Measurements from ENCODE around the gene DTX4. TPM values are rescaled to one million over a fixed set of nuclear protein-coding genes. Genes with fewer than 3 reads are reported as not detected.

The DTX4 gene
- total RNA-seq: 96.4 TPM

GRCh38 chr11:59171508-59172322 lies at the start of gene DTX4:
DTX4 (plus strand) TSS chr11:59172132; CDS start chr11:59172596, 464 bp downstream.

GRCh38 chr11:59142530-59143507 lies 29.1 kb upstream of the DTX4 start, which contains the start of gene FAM111A:
FAM111A (plus strand) TSS chr11:59142856; CDS start chr11:59148873, 6,017 bp downstream.

GRCh38 chr11:59212744-59213631 lies 41.1 kb downstream of the DTX4 start, which contains the start of gene MPEG1:
MPEG1 (minus strand) TSS chr11:59212927; CDS start chr11:59212865, 62 bp downstream.

Small RNA genes within 50 kb of the gene (small RNA-seq; reads per million reads assigned to genes)
- gene RN7SL42P (ENCODE audit: low replicate concordance): not detected

Other genes with a start within 250 kb of the DTX4 start
- gene GLYATL1, start 232.6 kb upstream of the DTX4 start, total RNA-seq: 0.94 TPM
- gene GLYATL1B, start 85.8 kb upstream of the DTX4 start, total RNA-seq: not detected
- gene FAM111B, start 64.9 kb upstream of the DTX4 start, total RNA-seq: 7.2 TPM
- gene FAM111A, start 29.3 kb upstream of the DTX4 start, total RNA-seq: 13.8 TPM
- 1.6 TPM for gene MPEG1, start 40.8 kb downstream of the DTX4 start, total RNA-seq
- not detected for gene OR5AN1, start 186.8 kb downstream of the DTX4 start, total RNA-seq

All from parietal lobe (tissue), 2 donors.